CD14-positive monocyte (primary cell): ENCODE measurements around the gene LRP1. TPM values are rescaled to one million over a fixed set of nuclear protein-coding genes. Genes with fewer than 3 reads are reported as not detected.

Experiments used
- DNase-seq, 3 donors: peaks; one replicate each; pipeline ENCODE4 v3.0.0-alpha.2; 2011 to 2022
- H2AFZ ChIP-seq: 2 replicates; pipeline ENCODE4 v1.6.0; 2012; ENCODE audit warnings: mild to moderate bottlenecking, low read depth, low read length, inconsistent platforms; ENCODE audit not compliant: insufficient read depth, poor library complexity, severe bottlenecking
- H3K27ac ChIP-seq, 2 donors: 1 replicate in 1 of 2; 2 replicates in 1 of 2; pipeline ENCODE4 v1.5.1; 2012 to 2013; ENCODE audit warnings: low read length in 2 of 2, control low read depth in 1 of 2, inconsistent platforms in 1 of 2, low read depth in 1 of 2, mild to moderate bottlenecking in 1 of 2
- H3K27me3 ChIP-seq, 2 donors: one replicate each; pipeline versions ENCODE4 v1.6.0 to v1.6.1; 2011 to 2013; ENCODE audit warnings: low read length in 2 of 2; ENCODE audit not compliant: control insufficient read depth in 2 of 2, insufficient read depth in 2 of 2
- H3K36me3 ChIP-seq, 2 donors: replicated peaks in 1 of 2; 1 replicate in 1 of 2; 2 replicates in 1 of 2; pipeline versions ENCODE4 v1.5.1 to v1.6.1; 2012 to 2013; ENCODE audit warnings: low read length in 2 of 2, control low read depth in 1 of 2, inconsistent platforms in 1 of 2, mild to moderate bottlenecking in 1 of 2; ENCODE audit not compliant: insufficient read depth in 2 of 2, control insufficient read depth in 1 of 2
- H3K4me1 ChIP-seq, 2 donors: 1 replicate in 1 of 2; 2 replicates in 1 of 2; pipeline versions ENCODE4 v1.5.1 to v1.6.1; 2012 to 2013; ENCODE audit warnings: low read length in 2 of 2, control low read depth in 1 of 2, inconsistent platforms in 1 of 2, mild to moderate bottlenecking in 1 of 2, moderate library complexity in 1 of 2; ENCODE audit not compliant: insufficient read depth in 2 of 2, control insufficient read depth in 1 of 2
- H3K4me2 ChIP-seq: replicated peaks from 2 replicates; pipeline ENCODE3; 2012; ENCODE audit warnings: low read length, moderate library complexity, mild to moderate bottlenecking; ENCODE audit not compliant: poor library complexity, severe bottlenecking; ENCODE audit errors: extremely low read depth
- H3K4me3 ChIP-seq, 3 experiments: fragments of 200-600 bp in 1 of 3; sonication (generic) in 1 of 3; replicated peaks in 1 of 3; 1 replicate in 2 of 3; 2 replicates in 1 of 3; pipeline ENCODE4 v1.5.1; 2011 to 2013; ENCODE audit warnings: low read length in 3 of 3, mild to moderate bottlenecking in 3 of 3, control low read depth in 2 of 3, low read depth in 2 of 3, inconsistent platforms in 1 of 3, moderate library complexity in 1 of 3
- H3K79me2 ChIP-seq: 2 replicates; pipeline ENCODE4 v1.6.0; 2012; ENCODE audit warnings: mild to moderate bottlenecking, control low read depth, inconsistent platforms, low read length, moderate library complexity; ENCODE audit not compliant: insufficient read depth
- H3K9ac ChIP-seq: 2 replicates; pipeline ENCODE4 v1.6.0; 2017; ENCODE audit warnings: low read length, mild to moderate bottlenecking; ENCODE audit not compliant: insufficient read depth, poor library complexity, severe bottlenecking
- H3K9me3 ChIP-seq, 2 donors: replicated peaks in 1 of 2; 1 replicate in 1 of 2; 2 replicates in 1 of 2; pipeline versions ENCODE4 v1.5.1 to v1.6.1; 2012 to 2013; ENCODE audit warnings: low read length in 2 of 2, control low read depth in 1 of 2; ENCODE audit not compliant: control insufficient read depth in 1 of 2, insufficient read depth in 1 of 2
- H4K20me1 ChIP-seq: 2 replicates; pipeline ENCODE4 v1.6.0; 2012; ENCODE audit warnings: mild to moderate bottlenecking, low read length, control low read depth, moderate library complexity; ENCODE audit not compliant: insufficient read depth
- H3K27ac Mint-ChIP-seq, 7 donors: one replicate each; pipeline ENCODE4 v1.8.0; 2020; ENCODE audit warnings: mild to moderate bottlenecking in 7 of 7, mixed read lengths in 7 of 7, moderate library complexity in 6 of 7, inconsistent platforms in 2 of 7
- H3K27me3 Mint-ChIP-seq, 3 donors: one replicate each; pipeline ENCODE4 v1.8.0; 2021 to 2022; ENCODE audit warnings: low read depth in 3 of 3, mild to moderate bottlenecking in 3 of 3, mixed read lengths in 3 of 3, moderate library complexity in 3 of 3, inconsistent platforms in 1 of 3
- H3K36me3 Mint-ChIP-seq, 2 donors: one replicate each; pipeline ENCODE4 v1.8.0; 2020; ENCODE audit warnings: mixed read lengths in 2 of 2, inconsistent platforms in 1 of 2, mild to moderate bottlenecking in 1 of 2
- H3K4me1 Mint-ChIP-seq: one replicate; pipeline ENCODE4 v1.8.0; 2020; ENCODE audit warnings: mild to moderate bottlenecking, mixed read lengths
- H3K4me3 Mint-ChIP-seq, 2 donors: one replicate each; pipeline ENCODE4 v1.8.0; 2020; ENCODE audit warnings: mild to moderate bottlenecking in 2 of 2, mixed read lengths in 2 of 2, moderate library complexity in 1 of 2
- H3K9me3 Mint-ChIP-seq, 7 donors: one replicate each; pipeline ENCODE4 v1.8.0; 2020 to 2022; ENCODE audit warnings: mixed read lengths in 7 of 7, mild to moderate bottlenecking in 6 of 7, moderate library complexity in 6 of 7, inconsistent platforms in 2 of 7
- CTCF ChIP-seq: fragments of 200-600 bp; IDR thresholded peaks from one replicate; pipeline ENCODE4 v1.8.0; 2022; ENCODE audit warnings: antibody characterized with exemption, mild to moderate bottlenecking
- WGBS: methylation state at CpG from one replicate; pipeline ENCODE4 v1.1.5; 2013; ENCODE audit warnings: missing lambda C conversion rate; ENCODE audit not compliant: insufficient coverage; 5-methylcytosine and 5-hydroxymethylcytosine counted together
- intact Hi-C, 2 donors: fragments of 100-400 bp; cut with micrococcal nuclease; formaldehyde crosslinking; loops; one replicate each; pipeline versions ENCODE4 v1.15.0 to v1.15.1; 2023
- polyA plus RNA-seq, 3 donors: library from polyadenylated mRNA; depleted of rRNA in 1 of 3; unstranded in 2 of 3; stranded (reverse) in 1 of 3; fragments of 300-500 nt in 2 of 3; fragments of >200 nt in 1 of 3; fragmentation: Illumina TruSeq in 2 of 3; gene quantifications; 1 replicate in 2 of 3; 2 replicates in 1 of 3; pipeline ENCODE4 v1.2.3, GENCODE V29; 2012 to 2021

LRP1 gene
- polyA plus RNA-seq, 3 donors = 5.5 to 246 (median 10.5) TPM

GRCh38 chr12:57231276-57232021 lies 103.2 kb downstream of the LRP1 start:
- intact Hi-C loops = no loop called here
- Mint-ChIP-seq H3K27me3 (peaks cover 26 to 44% (median 37%) of the 10 kb centered on the region in 3 donors), H3K4me1 (peaks cover 48% of the 10 kb centered on the region), H3K9me3 (peaks cover 0 to 16% (median 4%) of the 10 kb centered on the region in 7 donors), H3K36me3 (peaks cover 49 to 50% of the 10 kb centered on the region in 2 donors), H3K27ac (no peak overlapping the region), H3K4me3 (no peak overlapping the region)
- Histone ChIP-seq H3K36me3 (peaks cover 32 to 39% of the 10 kb centered on the region in 2 donors), H3K9me3 (peaks cover 0 to 10% of the 10 kb centered on the region in 2 donors), H3K4me2 (no peak overlapping the region), H4K20me1 (peaks cover 35% of the 10 kb centered on the region), H2AFZ (no peak overlapping the region), H3K9ac (no peak overlapping the region), H3K79me2 (peaks cover 22% of the 10 kb centered on the region), H3K27me3 (peaks cover 21 to 32% of the 10 kb centered on the region in 2 donors), H3K4me1 (peaks cover 33 to 52% of the 10 kb centered on the region in 2 donors), H3K4me3 (no peak overlapping the region), H3K27ac (no peak overlapping the region)
- no peak for TF ChIP-seq CTCF
- WGBS = 98% methylated on average over 6 of the region's 13 CpGs
- DNase-seq = no peak

GRCh38 chr12:57232156-57232756 lies 104.0 kb downstream of the LRP1 start:
- H3K9ac ChIP-seq = no peak overlapping the region
- DNase-seq = no peak
- peaks cover 27 to 44% of the 10 kb centered on the region in 2 donors for H3K4me1 ChIP-seq
- Mint-ChIP-seq H3K27ac (no peak overlapping the region), H3K4me1 (peaks cover 47% of the 10 kb centered on the region), H3K27me3 (peaks cover 27 to 44% (median 37%) of the 10 kb centered on the region in 3 donors), H3K4me3 (no peak overlapping the region), H3K9me3 (peaks cover 0 to 13% (median 3%) of the 10 kb centered on the region in 7 donors), H3K36me3 (peaks cover 46 to 47% of the 10 kb centered on the region in 2 donors)
- no peak for TF ChIP-seq CTCF
- H3K36me3 ChIP-seq = peaks cover 32 to 39% of the 10 kb centered on the region in 2 donors
- intact Hi-C loops = no loop called here
- peaks cover 21 to 32% of the 10 kb centered on the region in 2 donors for H3K27me3 ChIP-seq
- H3K9me3 ChIP-seq = peaks cover 0 to 15% of the 10 kb centered on the region in 2 donors
- no peak overlapping the region for H3K4me3 ChIP-seq
- H4K20me1 ChIP-seq = peaks cover 41% of the 10 kb centered on the region
- WGBS = 96% methylated on average over 11 of the region's 19 CpGs
- no peak overlapping the region for H2AFZ ChIP-seq
- peaks cover 22% of the 10 kb centered on the region for H3K79me2 ChIP-seq
- H3K4me2 ChIP-seq = no peak overlapping the region
- H3K27ac ChIP-seq = no peak overlapping the region
